ENCODE measurements around the gene P2RY12. TPM values are rescaled to one million over a fixed set of nuclear protein-coding genes. Genes with fewer than 3 reads are reported as not detected.

The P2RY12 gene
- total RNA-seq, 1 donor from 2014 or later = not detected

- TF ChIP-seq CTCF (conservative IDR thresholded peaks at IDR 0.05) = no peak
- peak overlapping the region; percentile 11 for H3K4me3 Mint-ChIP-seq
- DNase-seq (ENCODE audit: extremely low spot score, unreplicated experiment) = no peak
- H3K36me3 Mint-ChIP-seq = peaks cover 5% of the 10 kb centered on the region
- H3K4me1 Mint-ChIP-seq (ENCODE audit: unreplicated experiment) = peaks cover 11% of the 10 kb centered on the region
- no peaks in the 10 kb centered on the region for H3K9me3 Mint-ChIP-seq
- no peaks in the 10 kb centered on the region for H3K27me3 Mint-ChIP-seq
- H3K27ac Mint-ChIP-seq = peak overlapping the region; percentile 72
Measured at GRCh38 chr3:151303751-151304150, 80.8 kb downstream of the P2RY12 start.

GRCh38 chr3:151301787-151302186, 82.8 kb downstream of the P2RY12 start:
- H3K4me3 Mint-ChIP-seq = no peak overlapping the region
- peaks cover 11% of the 10 kb centered on the region for H3K4me1 Mint-ChIP-seq (ENCODE audit: unreplicated experiment)
- no peaks in the 10 kb centered on the region for H3K9me3 Mint-ChIP-seq
- TF ChIP-seq CTCF (conservative IDR thresholded peaks at IDR 0.05) = no peak
- DNase-seq (ENCODE audit: extremely low spot score, unreplicated experiment) = no peak
- no peak overlapping the region for H3K27ac Mint-ChIP-seq
- H3K36me3 Mint-ChIP-seq = peaks cover 5% of the 10 kb centered on the region
- no peaks in the 10 kb centered on the region for H3K27me3 Mint-ChIP-seq

- no peaks in the 10 kb centered on the region for H3K27me3 Mint-ChIP-seq
- peaks cover 10% of the 10 kb centered on the region for H3K4me1 Mint-ChIP-seq (ENCODE audit: unreplicated experiment)
- DNase-seq (ENCODE audit: extremely low spot score, unreplicated experiment) = no peak
- H3K27ac Mint-ChIP-seq = no peak overlapping the region
- TF ChIP-seq CTCF (conservative IDR thresholded peaks at IDR 0.05) = no peak
- peaks cover 5% of the 10 kb centered on the region for H3K36me3 Mint-ChIP-seq
- H3K9me3 Mint-ChIP-seq = no peaks in the 10 kb centered on the region
- H3K4me3 Mint-ChIP-seq = no peak overlapping the region
Measured at GRCh38 chr3:151300539-151300938, 84.0 kb downstream of the P2RY12 start.

DNA sequence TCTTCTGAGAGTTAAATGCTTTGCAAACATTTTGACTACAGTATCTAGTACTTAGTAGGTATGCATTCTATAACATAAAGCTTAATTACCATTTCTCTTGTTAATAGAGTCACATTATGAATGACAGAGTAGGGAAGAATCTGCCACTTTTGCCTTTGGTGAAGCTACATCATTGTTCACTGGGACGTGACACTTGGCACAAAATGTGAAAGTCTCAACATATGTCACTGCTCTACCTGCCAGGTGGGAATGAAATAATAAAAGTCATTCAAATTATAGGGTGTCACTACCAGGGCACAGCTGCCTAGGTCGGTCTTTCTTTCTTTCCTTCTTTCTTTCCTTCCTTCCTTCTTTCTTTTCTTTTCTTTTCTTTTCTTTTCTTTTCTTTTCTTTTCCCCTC, 85.5 kb downstream of the P2RY12 start:
- no peak overlapping the region for H3K4me3 Mint-ChIP-seq
- no peaks in the 10 kb centered on the region for H3K27me3 Mint-ChIP-seq
- peaks cover 5% of the 10 kb centered on the region for H3K4me1 Mint-ChIP-seq (ENCODE audit: unreplicated experiment)

GRCh38 chr3:151297429-151297828, 87.1 kb downstream of the P2RY12 start:
- Mint-ChIP-seq H3K4me1 (ENCODE audit: unreplicated experiment) (peaks cover 5% of the 10 kb centered on the region), H3K4me3 (no peak overlapping the region), H3K36me3 (no peaks in the 10 kb centered on the region), H3K27me3 (no peaks in the 10 kb centered on the region), H3K9me3 (no peaks in the 10 kb centered on the region), H3K27ac (peak overlapping the region; percentile 65)
- TF ChIP-seq CTCF (conservative IDR thresholded peaks at IDR 0.05) = no peak
- no peak for DNase-seq (ENCODE audit: extremely low spot score, unreplicated experiment)

More for the DNA sequence above, 85.5 kb downstream of the P2RY12 start:
- TF ChIP-seq CTCF (conservative IDR thresholded peaks at IDR 0.05) = no peak
- H3K27ac Mint-ChIP-seq = no peak overlapping the region
- no peak for DNase-seq (ENCODE audit: extremely low spot score, unreplicated experiment)
- H3K36me3 Mint-ChIP-seq = peaks cover 5% of the 10 kb centered on the region
- H3K9me3 Mint-ChIP-seq = no peaks in the 10 kb centered on the region

DNA sequence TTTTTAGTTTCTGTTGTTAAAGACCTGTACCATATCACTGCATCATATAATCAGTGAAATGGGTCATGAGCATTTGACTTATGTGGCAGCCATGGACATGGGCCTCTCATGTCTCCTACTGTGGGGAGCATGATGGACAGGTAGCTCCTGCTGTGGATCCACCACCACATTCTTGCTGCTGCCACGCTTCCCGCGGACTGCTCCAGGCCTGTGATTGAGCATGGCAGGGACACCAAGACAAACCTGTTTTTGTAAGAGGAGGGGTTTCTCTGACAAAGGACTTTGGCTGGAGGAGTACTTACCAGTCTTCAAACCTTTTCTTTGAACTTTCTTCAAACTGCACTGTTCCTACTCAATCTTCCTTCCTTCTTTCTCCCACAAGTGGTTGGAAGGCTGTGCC, 88.3 kb downstream of the P2RY12 start:
- DNase-seq (ENCODE audit: extremely low spot score, unreplicated experiment) = no peak
- Mint-ChIP-seq H3K36me3 (no peaks in the 10 kb centered on the region), H3K4me3 (no peak overlapping the region), H3K4me1 (ENCODE audit: unreplicated experiment) (peaks cover 5% of the 10 kb centered on the region), H3K27me3 (no peaks in the 10 kb centered on the region), H3K27ac (peak overlapping the region; percentile 50), H3K9me3 (no peaks in the 10 kb centered on the region)
- TF ChIP-seq CTCF (conservative IDR thresholded peaks at IDR 0.05) = no peak
